HG02798 (cell line): ENCODE measurements around the gene FSTL4.

Experiments
- ATAC-seq: cut with Tn5 transposase; IDR thresholded peaks from one replicate; pipeline ENCODE4 v1.9.1; 2021; ENCODE audit warnings: mild to moderate bottlenecking; ENCODE audit not compliant: unreplicated experiment, poor library complexity

Gene FSTL4

GRCh38 chr5:133376986-133377385 lies 235.4 kb downstream of the FSTL4 start:
- no peak for ATAC-seq

GRCh38 chr5:133373121-133373870 lies 239.0 kb downstream of the FSTL4 start:
- ATAC-seq: no peak

- ATAC-seq: no peak
Observed at GRCh38 chr5:133372293-133372937, 239.9 kb downstream of the FSTL4 start.

GRCh38 chr5:133371371-133372155 lies 240.8 kb downstream of the FSTL4 start:
- no peak for ATAC-seq

- ATAC-seq: no peak
Observed at GRCh38 chr5:133370904-133371303, 241.4 kb downstream of the FSTL4 start.

GRCh38 chr5:133370036-133370831 lies 242.1 kb downstream of the FSTL4 start:
- no peak for ATAC-seq

DNA sequence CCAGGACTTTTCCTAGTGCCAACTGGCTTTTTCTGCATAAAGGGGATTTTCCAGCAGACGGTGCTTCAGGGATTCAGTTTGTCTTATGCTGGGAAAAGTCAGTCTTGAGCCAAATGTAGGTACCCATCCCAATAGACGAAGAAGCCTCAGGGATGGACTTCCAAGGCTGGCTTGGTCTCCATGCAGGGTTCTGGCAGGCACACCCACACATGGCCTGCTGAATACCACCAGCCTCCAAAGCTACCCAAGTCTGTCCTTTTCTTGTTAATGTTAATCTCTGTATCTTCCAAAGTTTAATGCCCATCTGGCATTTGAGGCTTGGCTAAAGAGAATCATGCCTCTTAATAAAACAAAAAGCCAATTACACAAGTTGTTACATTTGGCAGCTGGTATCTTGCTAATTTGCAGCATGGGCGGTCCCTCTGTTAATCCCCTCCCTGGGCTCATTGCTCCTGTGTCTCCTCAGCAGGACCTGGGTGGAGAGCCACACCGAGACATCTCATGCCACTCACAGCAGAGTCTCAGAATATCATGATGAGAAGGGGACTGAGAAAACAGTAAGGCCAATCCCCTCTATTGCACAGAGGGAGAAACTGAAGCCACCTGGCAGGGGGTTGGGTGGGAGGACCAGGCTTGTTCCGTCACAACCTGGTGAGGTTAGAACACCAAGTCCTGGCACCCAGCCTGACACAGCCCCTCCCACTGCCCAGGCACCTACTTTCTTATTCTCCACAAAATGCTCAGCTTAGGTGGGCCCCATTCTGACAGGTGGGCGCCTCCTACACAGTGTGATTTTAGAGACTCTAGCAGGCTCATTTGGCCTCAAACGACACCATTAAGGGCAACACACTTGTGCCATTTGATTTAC lies 243.2 kb downstream of the FSTL4 start:
- no peak for ATAC-seq

DNA sequence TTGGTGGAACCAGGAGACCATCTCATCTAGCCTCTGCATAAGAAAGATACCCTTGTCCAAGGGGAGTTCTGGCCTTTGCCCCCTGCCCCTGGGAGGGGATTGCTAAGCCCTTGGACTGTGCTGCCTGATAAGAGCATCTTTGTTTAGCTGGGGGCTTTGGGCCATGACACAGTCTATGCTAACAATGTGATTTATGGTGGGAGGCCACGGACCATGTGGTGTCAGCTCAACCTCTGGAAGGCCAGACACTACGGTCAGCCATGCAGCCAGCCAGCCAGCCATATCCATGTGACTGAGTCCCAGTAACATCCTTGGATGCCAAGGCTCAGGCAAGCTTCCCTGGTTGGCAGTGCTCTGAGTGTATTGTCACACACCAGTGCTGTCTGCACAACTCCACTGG lies 244.4 kb downstream of the FSTL4 start:
- ATAC-seq: no peak

- ATAC-seq: no peak
Observed at GRCh38 chr5:133367071-133367786, 245.1 kb downstream of the FSTL4 start.

DNA sequence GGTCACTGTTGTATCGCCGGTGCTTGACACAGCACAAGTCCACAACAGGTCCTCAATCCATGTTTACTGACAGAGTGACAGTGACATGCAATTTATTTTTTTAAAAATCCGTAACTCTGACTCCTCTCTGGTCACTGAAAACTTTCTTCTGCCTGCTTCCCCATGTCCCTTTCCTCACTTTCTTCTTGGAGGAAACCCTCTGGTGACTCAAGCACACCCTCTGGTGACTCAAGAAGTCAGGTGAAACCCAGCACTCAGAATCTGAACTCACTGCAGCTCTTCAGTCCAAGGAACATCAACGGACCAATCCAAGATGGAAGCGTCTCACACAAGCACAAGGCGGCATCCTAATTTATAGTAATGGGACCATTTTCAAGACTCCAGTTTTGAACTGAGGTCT lies 245.9 kb downstream of the FSTL4 start:
- no peak for ATAC-seq

GRCh38 chr5:133365738-133366137 lies 246.6 kb downstream of the FSTL4 start:
- ATAC-seq: no peak

- no peak for ATAC-seq
Observed at GRCh38 chr5:133364936-133365707, 247.2 kb downstream of the FSTL4 start.

DNA sequence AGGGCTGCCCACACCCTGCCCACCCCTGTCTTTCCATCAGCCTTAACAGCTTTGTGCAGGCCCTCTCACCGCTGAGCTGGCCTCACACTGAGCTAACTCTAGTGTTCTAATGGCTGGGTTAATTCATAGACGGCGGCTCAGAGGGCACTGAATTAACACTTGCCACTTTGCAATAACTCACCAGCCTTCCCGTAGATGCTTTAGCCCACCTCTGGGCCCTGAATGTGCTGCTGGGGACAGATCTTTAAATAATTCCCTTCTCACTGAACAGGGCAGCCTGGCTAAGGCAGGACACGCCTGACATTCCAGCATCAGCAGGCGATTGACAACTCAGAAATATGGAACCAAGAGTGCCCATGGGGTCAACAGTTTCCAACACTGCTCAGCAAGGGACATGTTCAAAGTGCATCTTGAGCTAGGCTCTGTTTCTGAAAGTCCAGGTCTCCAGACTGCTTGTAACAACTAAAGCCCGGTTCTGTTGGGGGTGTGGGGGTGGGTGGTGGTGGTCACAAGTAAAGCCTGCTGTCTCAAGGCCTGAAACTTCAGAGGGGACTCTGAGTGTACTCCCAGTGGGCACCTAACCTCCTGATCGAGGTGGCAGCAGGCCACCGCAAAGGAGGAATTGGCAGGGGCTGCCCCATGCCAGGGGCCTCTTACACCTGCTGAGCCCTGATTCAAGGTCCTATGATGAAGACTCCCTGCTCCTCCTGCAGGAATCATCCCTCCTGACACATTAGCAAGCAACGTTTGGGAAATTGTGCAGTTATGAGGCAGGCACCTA lies 248.3 kb downstream of the FSTL4 start:
- no peak for ATAC-seq

DNA sequence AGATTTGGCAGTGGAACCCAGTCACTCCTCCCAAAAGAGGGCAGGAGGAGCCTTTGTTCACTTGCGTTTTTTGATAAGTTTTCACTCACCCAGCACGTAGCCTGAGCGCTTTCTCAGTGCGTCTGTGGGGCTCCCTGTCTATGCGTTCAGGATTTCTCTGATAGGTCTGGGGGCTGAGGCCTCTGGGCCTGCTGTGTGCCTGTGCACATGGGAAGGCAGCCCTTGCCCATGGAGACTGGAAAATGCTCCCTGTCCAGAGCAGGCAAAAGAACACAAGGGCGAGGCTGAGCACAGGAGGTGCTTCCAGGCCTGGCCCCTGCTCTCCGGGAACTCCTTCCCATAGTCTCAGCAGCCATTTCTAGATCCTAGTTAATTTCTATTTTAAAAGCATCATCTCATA lies 249.9 kb downstream of the FSTL4 start:
- no peak for ATAC-seq

DNA sequence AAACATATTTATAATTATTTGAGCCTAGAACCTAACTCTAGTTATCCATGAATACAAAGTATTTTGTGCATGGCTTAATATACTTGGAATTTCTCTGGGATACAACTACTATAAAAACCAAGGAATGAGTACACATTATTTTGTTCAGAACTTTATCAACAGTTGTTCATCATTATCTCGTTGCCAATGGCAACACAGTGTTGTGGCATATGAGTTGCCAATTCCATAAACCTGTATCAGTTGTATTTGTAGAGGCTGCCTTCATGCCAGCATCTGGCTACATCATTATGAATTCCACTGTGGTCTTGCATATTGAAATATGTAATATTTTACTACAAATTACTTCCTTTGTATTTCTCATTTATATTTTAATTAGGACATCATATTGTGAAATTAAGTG lies 250.4 kb downstream of the FSTL4 start:
- ATAC-seq: no peak

DNA sequence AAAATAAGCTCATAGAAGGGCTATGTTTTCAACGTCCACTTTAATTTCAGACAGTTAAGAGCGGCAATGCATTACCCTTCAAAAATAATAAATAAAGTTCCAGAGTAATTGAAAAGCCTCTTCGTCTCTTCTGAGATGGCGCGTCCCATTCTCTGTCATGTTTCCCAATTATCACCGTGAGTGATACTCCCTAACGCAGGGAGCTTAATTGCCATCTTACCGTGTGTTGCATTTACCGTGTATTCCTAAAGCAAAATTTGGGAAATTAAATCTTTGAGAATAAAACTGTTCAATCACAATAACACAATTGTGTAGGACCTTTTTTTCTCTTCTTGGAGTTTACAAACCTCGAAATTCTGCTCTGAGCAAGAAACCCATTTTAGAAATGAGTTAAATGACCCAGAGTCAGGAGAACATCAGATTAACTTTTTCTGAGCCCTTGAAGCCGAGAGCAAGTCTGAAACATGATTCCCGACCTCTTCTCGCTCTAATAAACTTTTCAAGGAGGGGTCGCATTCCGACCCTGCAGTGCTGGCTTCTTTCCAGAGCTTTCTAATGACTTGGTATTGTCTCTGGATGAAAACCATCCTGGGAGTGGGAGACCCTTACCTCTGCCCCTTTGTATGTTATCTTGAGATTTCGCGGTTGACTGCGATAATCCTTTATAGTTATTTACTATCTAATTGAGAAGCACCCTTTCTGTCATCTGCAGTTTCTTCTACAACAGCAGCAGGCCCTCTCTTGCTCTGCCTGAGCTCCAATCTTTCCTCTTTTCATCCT lies 251.5 kb downstream of the FSTL4 start:
- ATAC-seq: no peak

- no peak for ATAC-seq
Observed at GRCh38 chr5:133359861-133360260, 252.5 kb downstream of the FSTL4 start.
